ENCODE data around the gene SPOCK2.

The SPOCK2 gene

DNA sequence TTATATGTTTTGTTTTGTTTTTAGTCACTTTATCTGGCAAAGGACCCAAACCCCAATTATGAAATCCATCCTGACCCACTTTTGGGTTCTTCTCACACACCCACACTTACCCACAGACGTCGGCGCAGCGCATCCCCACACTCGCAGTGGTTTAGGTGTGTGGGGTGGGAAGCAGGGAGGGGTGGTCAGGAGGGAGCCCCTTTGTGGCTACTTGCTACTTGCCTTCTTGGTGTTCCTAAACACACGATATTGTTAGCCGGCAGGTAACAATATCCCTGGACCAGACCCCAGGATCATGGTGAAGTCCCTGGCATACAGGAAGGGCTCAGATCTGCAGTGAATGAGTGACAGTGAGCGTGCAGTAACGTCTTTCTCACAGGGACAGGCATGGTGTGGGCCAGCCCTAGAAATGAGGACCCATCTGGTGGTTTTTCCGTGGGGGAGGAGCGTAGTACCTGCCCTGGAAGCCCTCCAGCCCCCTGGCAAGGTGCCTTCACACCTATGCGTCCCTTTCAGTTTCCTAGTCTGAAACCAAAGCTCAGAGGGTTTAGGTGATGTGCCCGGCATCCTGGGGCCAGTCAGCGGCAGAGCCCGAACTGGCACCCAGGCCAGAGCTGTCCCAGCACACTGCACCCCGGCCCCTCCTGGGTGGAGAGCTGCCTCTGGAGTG is 4.4 kb downstream of the SPOCK2 start:
- Histone ChIP-seq H3K9ac (ENCODE audit: low read depth, low read length) (no peak overlapping the region), H3K36me3 (ENCODE audit: control insufficient read depth, insufficient read depth, low read length) (no peaks in the 10 kb centered on the region), H3K4me1 (ENCODE audit: control insufficient read depth, insufficient read depth, low read length) (peaks cover 7% of the 10 kb centered on the region), H3K27me3 (ENCODE audit: control insufficient read depth, insufficient read depth, low read length) (peaks cover 42% of the 10 kb centered on the region), H3K4me3 (ENCODE audit: low read depth, low read length) (no peak overlapping the region), H3K9me3 (ENCODE audit: control insufficient read depth, insufficient read depth, low read length) (no peaks in the 10 kb centered on the region)

GRCh38 chr10:72082856-72083789 is 5.2 kb downstream of the SPOCK2 start:
- H3K9ac ChIP-seq (ENCODE audit: low read depth, low read length) = no peak overlapping the region
- H3K4me1 ChIP-seq (ENCODE audit: control insufficient read depth, insufficient read depth, low read length) = peaks cover 3% of the 10 kb centered on the region
- no peaks in the 10 kb centered on the region for H3K9me3 ChIP-seq (ENCODE audit: control insufficient read depth, insufficient read depth, low read length)
- H3K27me3 ChIP-seq (ENCODE audit: control insufficient read depth, insufficient read depth, low read length) = peaks cover 34% of the 10 kb centered on the region
- H3K4me3 ChIP-seq (ENCODE audit: low read depth, low read length) = no peak overlapping the region
- H3K36me3 ChIP-seq (ENCODE audit: control insufficient read depth, insufficient read depth, low read length) = no peaks in the 10 kb centered on the region

DNA sequence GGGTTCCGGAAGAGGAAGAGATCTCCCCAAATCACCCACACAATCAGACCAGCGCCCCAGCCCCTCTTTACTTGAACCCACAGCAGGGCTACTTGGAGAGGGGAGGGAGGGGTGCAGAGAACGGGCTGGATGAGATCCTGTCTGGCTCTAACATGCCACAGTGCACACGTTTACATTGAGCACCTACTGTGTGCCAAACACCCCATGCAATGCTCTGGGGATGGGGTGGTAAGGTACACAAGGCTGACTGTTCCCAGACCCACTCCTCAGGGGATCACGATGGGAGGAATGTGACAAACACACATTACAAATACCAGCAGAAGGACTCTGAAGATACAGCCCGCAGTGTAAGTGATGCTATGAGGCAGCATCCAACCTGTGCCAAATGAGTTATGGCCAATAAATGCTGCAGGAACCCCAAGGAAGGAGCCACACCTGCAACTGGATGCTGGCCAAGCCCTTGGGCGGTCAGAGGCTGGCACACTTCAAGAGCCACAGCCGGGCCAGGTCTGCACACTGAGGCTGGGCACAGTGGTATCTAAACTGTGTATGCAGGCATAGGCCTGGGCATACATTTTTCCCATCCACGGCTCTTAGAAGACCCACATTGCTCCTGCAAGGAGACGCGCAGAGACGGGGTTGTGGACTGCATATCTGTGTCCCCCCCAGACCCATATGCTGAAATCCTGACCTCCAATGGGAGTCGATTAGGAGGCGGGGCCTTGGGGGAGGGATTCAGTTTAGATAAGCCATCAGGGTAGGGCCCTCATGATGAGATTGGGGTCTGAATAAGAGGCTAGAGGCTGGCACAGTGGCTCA is 6.4 kb downstream of the SPOCK2 start:
- Histone ChIP-seq H3K36me3 (ENCODE audit: control insufficient read depth, insufficient read depth, low read length) (no peaks in the 10 kb centered on the region), H3K9ac (ENCODE audit: low read depth, low read length) (no peak overlapping the region), H3K27me3 (ENCODE audit: control insufficient read depth, insufficient read depth, low read length) (peaks cover 26% of the 10 kb centered on the region), H3K4me3 (ENCODE audit: low read depth, low read length) (no peak overlapping the region), H3K9me3 (ENCODE audit: control insufficient read depth, insufficient read depth, low read length) (no peaks in the 10 kb centered on the region), H3K4me1 (ENCODE audit: control insufficient read depth, insufficient read depth, low read length) (peaks cover 3% of the 10 kb centered on the region)

DNA sequence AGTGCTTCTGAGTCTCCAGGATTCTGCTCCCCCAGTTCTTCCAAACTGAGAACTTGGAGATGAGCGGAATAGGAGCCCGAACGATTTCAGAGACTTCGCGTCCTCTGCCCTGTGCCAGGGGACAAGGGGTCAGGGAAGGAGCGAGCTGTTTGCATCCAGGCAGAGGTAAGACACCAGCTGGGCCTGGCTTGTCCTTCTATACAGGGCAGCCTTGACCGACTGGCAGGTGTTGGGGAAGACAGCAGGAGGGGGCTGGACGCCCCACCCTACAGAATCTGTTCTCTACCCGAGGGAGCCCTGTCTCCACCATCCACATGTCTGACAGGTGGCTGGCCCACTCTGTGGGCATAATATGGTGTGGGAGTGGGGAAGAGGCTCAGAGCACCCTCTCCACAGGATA is 7.1 kb downstream of the SPOCK2 start:
- no peaks in the 10 kb centered on the region for H3K36me3 ChIP-seq (ENCODE audit: control insufficient read depth, insufficient read depth, low read length)

DNA sequence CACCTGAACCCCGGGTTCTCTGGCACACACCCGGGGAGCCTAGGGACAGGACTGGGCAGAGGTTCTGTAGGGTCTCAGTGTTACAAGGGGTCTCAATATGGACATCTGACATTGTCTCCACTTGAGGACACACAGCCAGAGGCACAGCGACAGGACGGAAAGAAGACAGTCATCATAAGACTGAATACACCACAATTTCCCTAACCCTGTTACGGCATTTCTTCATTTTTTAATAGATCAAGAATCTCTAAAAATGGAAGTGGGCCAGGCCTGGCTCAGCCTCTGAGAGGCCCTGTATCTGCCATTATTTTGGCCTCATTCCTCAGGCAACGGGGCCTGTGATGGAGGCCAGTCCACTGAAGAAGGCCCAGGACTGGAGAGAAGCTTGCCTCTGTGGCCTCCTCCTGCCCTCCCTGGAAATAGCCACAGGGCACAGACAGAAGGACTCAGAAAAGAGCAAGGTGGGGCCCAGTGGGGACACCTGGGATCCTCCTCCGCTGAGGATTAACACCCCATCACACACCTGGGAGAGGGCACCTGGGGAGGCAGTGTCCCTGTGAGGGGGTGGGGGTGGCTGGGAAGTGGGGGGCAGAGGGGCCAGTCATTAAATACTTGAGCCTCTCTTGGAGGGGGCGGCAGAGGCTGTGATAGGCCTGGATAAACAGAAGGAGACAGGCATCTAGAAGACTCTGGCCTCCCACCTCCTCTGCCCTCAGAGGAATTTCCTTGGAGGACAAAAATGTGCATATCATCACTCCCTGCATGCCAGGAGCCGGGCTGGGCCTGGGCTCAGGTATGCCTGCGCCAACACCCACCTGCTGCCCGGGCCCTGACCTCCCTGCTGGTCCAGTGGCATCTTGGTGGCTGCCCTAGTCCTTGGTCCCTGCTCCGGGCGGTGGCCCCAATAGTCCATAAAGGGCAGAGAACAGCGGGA is 8.0 kb downstream of the SPOCK2 start:
- Histone ChIP-seq H3K27me3 (ENCODE audit: control insufficient read depth, insufficient read depth, low read length) (peaks cover 10% of the 10 kb centered on the region), H3K9me3 (ENCODE audit: control insufficient read depth, insufficient read depth, low read length) (no peaks in the 10 kb centered on the region), H3K36me3 (ENCODE audit: control insufficient read depth, insufficient read depth, low read length) (no peaks in the 10 kb centered on the region), H3K9ac (ENCODE audit: low read depth, low read length) (no peak overlapping the region), H3K4me3 (ENCODE audit: low read depth, low read length) (no peak overlapping the region), H3K4me1 (ENCODE audit: control insufficient read depth, insufficient read depth, low read length) (no peaks in the 10 kb centered on the region)

More for the DNA sequence above, 7.1 kb downstream of the SPOCK2 start:
- Histone ChIP-seq H3K27me3 (ENCODE audit: control insufficient read depth, insufficient read depth, low read length) (peaks cover 19% of the 10 kb centered on the region), H3K4me3 (ENCODE audit: low read depth, low read length) (no peak overlapping the region), H3K9ac (ENCODE audit: low read depth, low read length) (no peak overlapping the region), H3K9me3 (ENCODE audit: control insufficient read depth, insufficient read depth, low read length) (no peaks in the 10 kb centered on the region), H3K4me1 (ENCODE audit: control insufficient read depth, insufficient read depth, low read length) (no peaks in the 10 kb centered on the region)

- Histone ChIP-seq H3K9me3 (ENCODE audit: control insufficient read depth, insufficient read depth, low read length) (no peaks in the 10 kb centered on the region), H3K27me3 (ENCODE audit: control insufficient read depth, insufficient read depth, low read length) (peaks cover 2% of the 10 kb centered on the region), H3K9ac (ENCODE audit: low read depth, low read length) (no peak overlapping the region), H3K4me1 (ENCODE audit: control insufficient read depth, insufficient read depth, low read length) (no peaks in the 10 kb centered on the region), H3K4me3 (ENCODE audit: low read depth, low read length) (no peak overlapping the region), H3K36me3 (ENCODE audit: control insufficient read depth, insufficient read depth, low read length) (no peaks in the 10 kb centered on the region)
These were observed 9.0 kb downstream of the SPOCK2 start for GRCh38 chr10:72079356-72079755.

GRCh38 chr10:72077275-72077990 is 10.9 kb downstream of the SPOCK2 start:
- Histone ChIP-seq H3K36me3 (ENCODE audit: control insufficient read depth, insufficient read depth, low read length) (no peaks in the 10 kb centered on the region), H3K4me3 (ENCODE audit: low read depth, low read length) (no peak overlapping the region), H3K9ac (ENCODE audit: low read depth, low read length) (no peak overlapping the region), H3K9me3 (ENCODE audit: control insufficient read depth, insufficient read depth, low read length) (no peaks in the 10 kb centered on the region), H3K4me1 (ENCODE audit: control insufficient read depth, insufficient read depth, low read length) (no peaks in the 10 kb centered on the region), H3K27me3 (ENCODE audit: control insufficient read depth, insufficient read depth, low read length) (no peaks in the 10 kb centered on the region)

- Histone ChIP-seq H3K4me3 (ENCODE audit: low read depth, low read length) (no peak overlapping the region), H3K27me3 (ENCODE audit: control insufficient read depth, insufficient read depth, low read length) (no peaks in the 10 kb centered on the region), H3K9ac (ENCODE audit: low read depth, low read length) (no peak overlapping the region), H3K4me1 (ENCODE audit: control insufficient read depth, insufficient read depth, low read length) (no peaks in the 10 kb centered on the region), H3K9me3 (ENCODE audit: control insufficient read depth, insufficient read depth, low read length) (no peaks in the 10 kb centered on the region), H3K36me3 (ENCODE audit: control insufficient read depth, insufficient read depth, low read length) (no peaks in the 10 kb centered on the region)
These were observed 11.6 kb downstream of the SPOCK2 start for GRCh38 chr10:72076756-72077155.

GRCh38 chr10:72075376-72076115 is 12.8 kb downstream of the SPOCK2 start:
- Histone ChIP-seq H3K4me3 (ENCODE audit: low read depth, low read length) (no peak overlapping the region), H3K36me3 (ENCODE audit: control insufficient read depth, insufficient read depth, low read length) (no peaks in the 10 kb centered on the region), H3K9ac (ENCODE audit: low read depth, low read length) (no peak overlapping the region), H3K9me3 (ENCODE audit: control insufficient read depth, insufficient read depth, low read length) (no peaks in the 10 kb centered on the region), H3K27me3 (ENCODE audit: control insufficient read depth, insufficient read depth, low read length) (no peaks in the 10 kb centered on the region), H3K4me1 (ENCODE audit: control insufficient read depth, insufficient read depth, low read length) (no peaks in the 10 kb centered on the region)
